Fibroblast of the aortic adventitia (primary cell): ENCODE data around the gene FAM177B. TPM values are rescaled to one million over a fixed set of nuclear protein-coding genes. Genes with fewer than 3 reads are reported as not detected.

Source experiments
- DNase-seq: peaks from one replicate; pipeline ENCODE4 v3.0.0-alpha.2; 2010; ENCODE audit warnings: low read depth
- H3K4me3 ChIP-seq: 2 replicates; pipeline ENCODE4 v1.5.1; 2011; ENCODE audit warnings: low read depth, mild to moderate bottlenecking, control low read depth, low read length, moderate library complexity
- CTCF ChIP-seq: IDR thresholded peaks from 2 replicates; pipeline ENCODE4 v1.5.1; 2011; ENCODE audit warnings: mild to moderate bottlenecking, low read length, control low read depth, inconsistent platforms; ENCODE audit not compliant: insufficient read depth
- total RNA-seq: library from RNA; depleted of rRNA; stranded (reverse); fragments of >200 nt; gene quantifications from 2 replicates; pipeline ENCODE4 v1.2.3, GENCODE V29; 2012; ENCODE audit warnings: low replicate concordance

Gene FAM177B
- total RNA-seq, 1 donor, result not detected

- DNase-seq, result no peak
- TF ChIP-seq CTCF, result no peak
- no peak overlapping the region for H3K4me3 ChIP-seq
Observed at GRCh38 chr1:222716393-222716792, 20.6 kb upstream of the FAM177B start.

GRCh38 chr1:222728746-222729145 is 8.3 kb upstream of the FAM177B start:
- no peak for TF ChIP-seq CTCF
- DNase-seq, result no peak
- H3K4me3 ChIP-seq, result no peak overlapping the region

GRCh38 chr1:222730866-222731265 is 6.1 kb upstream of the FAM177B start:
- no peak overlapping the region for H3K4me3 ChIP-seq
- TF ChIP-seq CTCF, result no peak
- no peak for DNase-seq

- H3K4me3 ChIP-seq, result no peak overlapping the region
- DNase-seq, result no peak
- no peak for TF ChIP-seq CTCF
Observed at GRCh38 chr1:222732216-222733159, 4.5 kb upstream of the FAM177B start.

- H3K4me3 ChIP-seq, result no peak overlapping the region
- TF ChIP-seq CTCF, result no peak
- no peak for DNase-seq
Observed at GRCh38 chr1:222734740-222735139, 2.3 kb upstream of the FAM177B start.

- TF ChIP-seq CTCF, result no peak
- no peak for DNase-seq
- no peak overlapping the region for H3K4me3 ChIP-seq
Observed at GRCh38 chr1:222736470-222736869, 532 bp upstream of the FAM177B start.

GRCh38 chr1:222739465-222739864 is 2.5 kb downstream of the FAM177B start:
- no peak for TF ChIP-seq CTCF
- DNase-seq, result no peak
- H3K4me3 ChIP-seq, result no peak overlapping the region
